Measurements from ENCODE around the gene RGS10.

RGS10 gene

DNA sequence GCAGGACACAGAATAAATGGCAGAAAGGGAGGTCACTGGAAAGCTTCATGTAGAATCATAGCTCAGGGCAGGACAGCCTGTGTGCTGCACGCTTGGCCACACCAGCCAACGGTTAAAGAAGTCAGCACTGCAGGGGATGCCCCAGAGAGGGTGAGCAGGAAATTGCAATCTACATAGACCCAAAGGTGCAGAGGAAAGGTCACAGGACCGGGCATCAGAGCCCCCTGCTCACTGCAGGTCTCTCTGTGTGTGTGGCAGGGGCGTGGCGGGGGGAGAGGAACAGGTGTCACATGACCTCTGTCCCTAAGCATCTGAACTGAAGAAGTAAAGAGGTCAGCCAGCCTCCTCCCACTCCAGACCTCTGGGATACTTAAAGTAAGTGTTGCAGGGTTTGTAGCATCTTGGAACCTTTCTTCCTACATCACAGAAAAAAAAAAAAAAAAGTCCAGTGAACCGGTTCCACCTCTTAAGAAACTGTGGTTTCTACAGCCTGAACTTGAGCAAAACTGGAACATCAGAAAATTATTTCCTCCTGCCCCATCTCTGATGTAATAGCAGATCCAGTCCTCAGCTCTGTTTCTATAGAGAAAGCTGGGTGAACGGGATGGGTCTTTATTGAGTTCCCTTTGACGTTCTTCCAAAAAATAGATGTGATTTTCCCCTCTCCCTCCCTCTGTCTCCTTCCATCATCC lies 64.3 kb downstream of the RGS10 start:
- H3K4me3 ChIP-seq (ENCODE audit: low read depth, low read length), result no peak overlapping the region

DNA sequence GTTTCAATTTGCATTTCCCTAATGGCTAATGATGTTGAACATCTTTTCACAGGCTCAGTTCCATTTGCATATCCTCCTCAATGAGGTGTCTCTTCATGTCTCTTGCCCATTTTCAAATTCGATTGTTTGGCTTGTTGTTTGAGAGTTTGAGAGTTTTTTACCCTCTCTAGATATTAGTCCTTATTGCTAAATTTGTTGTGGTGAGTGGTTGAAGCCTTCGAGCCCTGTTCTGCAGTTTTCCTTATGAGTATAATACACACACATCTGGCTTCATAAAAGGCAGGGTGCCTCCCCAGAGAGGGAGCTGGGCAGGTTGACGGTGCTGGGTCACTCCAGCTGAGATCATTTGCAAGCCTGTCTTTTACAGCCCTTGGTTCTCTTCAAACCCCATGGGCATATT lies 65.1 kb downstream of the RGS10 start:
- CTCF ChIA-PET, result interaction anchor here (2.4 kb wide), 1 partner anchor 12 kb away, joined by 10 read pairs; no protein-coding TSS in a partner anchor
- POLR2A ChIA-PET, result no interaction called here

More for the DNA sequence above, 64.3 kb downstream of the RGS10 start:
- no peak for TF ChIP-seq ZNF747 (tag by site-specific recombination; IDR thresholded peaks at IDR 0.05)
- TF ChIP-seq MZF1 (tag by site-specific recombination; IDR thresholded peaks at IDR 0.05; ENCODE audit: borderline replicate concordance), result no peak
- TF ChIP-seq, protein P1, sequence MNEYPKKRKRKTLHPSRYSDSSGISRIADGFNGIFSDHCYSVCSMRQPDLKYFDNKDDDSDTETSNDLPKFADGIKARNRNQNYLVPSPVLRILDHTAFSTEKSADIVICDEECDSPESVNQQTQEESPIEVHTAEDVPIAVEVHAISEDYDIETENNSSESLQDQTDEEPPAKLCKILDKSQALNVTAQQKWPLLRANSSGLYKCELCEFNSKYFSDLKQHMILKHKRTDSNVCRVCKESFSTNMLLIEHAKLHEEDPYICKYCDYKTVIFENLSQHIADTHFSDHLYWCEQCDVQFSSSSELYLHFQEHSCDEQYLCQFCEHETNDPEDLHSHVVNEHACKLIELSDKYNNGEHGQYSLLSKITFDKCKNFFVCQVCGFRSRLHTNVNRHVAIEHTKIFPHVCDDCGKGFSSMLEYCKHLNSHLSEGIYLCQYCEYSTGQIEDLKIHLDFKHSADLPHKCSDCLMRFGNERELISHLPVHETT (tag by site-specific recombination; IDR thresholded peaks at IDR 0.05), result no peak
- TF ChIP-seq ZNF600 (tag by site-specific recombination; IDR thresholded peaks at IDR 0.05), result no peak
- TF ChIP-seq, protein P2, sequence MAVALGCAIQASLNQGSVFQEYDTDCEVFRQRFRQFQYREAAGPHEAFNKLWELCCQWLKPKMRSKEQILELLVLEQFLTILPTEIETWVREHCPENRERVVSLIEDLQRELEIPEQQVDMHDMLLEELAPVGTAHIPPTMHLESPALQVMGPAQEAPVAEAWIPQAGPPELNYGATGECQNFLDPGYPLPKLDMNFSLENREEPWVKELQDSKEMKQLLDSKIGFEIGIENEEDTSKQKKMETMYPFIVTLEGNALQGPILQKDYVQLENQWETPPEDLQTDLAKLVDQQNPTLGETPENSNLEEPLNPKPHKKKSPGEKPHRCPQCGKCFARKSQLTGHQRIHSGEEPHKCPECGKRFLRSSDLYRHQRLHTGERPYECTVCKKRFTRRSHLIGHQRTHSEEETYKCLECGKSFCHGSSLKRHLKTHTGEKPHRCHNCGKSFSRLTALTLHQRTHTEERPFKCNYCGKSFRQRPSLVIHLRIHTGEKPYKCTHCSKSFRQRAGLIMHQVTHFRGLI (tag by site-specific recombination; IDR thresholded peaks at IDR 0.05), result no peak
- TF ChIP-seq ZNF10 (tag by site-specific recombination; IDR thresholded peaks at IDR 0.05), result no peak
- ChIA-PET POLR2A (no interaction called here), CTCF (interaction anchor here (0.6 to 2.4 kb wide), 5 partner anchors 11 to 283 kb away, joined by 3 to 10 read pairs (median 3); no protein-coding TSS in a partner anchor)
- no peaks in the 10 kb centered on the region for H3K4me1 ChIP-seq (ENCODE audit: control insufficient read depth, insufficient read depth, low read length)
- H3K27ac ChIP-seq (ENCODE audit: extremely low read depth, low read depth, low read length), result no peak overlapping the region
- H3K36me3 ChIP-seq (ENCODE audit: control insufficient read depth in 2 of 2, insufficient read depth in 1 of 2, low read length in 2 of 2), result no peaks in the 10 kb centered on the region
- no peaks in the 10 kb centered on the region for H3K9me3 ChIP-seq (ENCODE audit: control insufficient read depth, insufficient read depth, low read depth, low read length)

More for the DNA sequence above, 65.1 kb downstream of the RGS10 start:
- no peaks in the 10 kb centered on the region for H3K36me3 ChIP-seq (ENCODE audit: control insufficient read depth in 2 of 2, insufficient read depth in 1 of 2, low read length in 2 of 2)
- H3K27ac ChIP-seq (ENCODE audit: extremely low read depth, low read depth, low read length), result no peak overlapping the region
- TF ChIP-seq ZFP3 (tag by site-specific recombination; IDR thresholded peaks at IDR 0.05; ENCODE audit: low read depth), result no peak
- no peak for TF ChIP-seq ZNF114 (tag by site-specific recombination; IDR thresholded peaks at IDR 0.05)
- no peak for TF ChIP-seq ZNF292 (tag by site-specific recombination; IDR thresholded peaks at IDR 0.05; ENCODE audit: borderline replicate concordance, low read depth)
- no peak for TF ChIP-seq ZNF426 (tag by site-specific recombination; IDR thresholded peaks at IDR 0.05)
- TF ChIP-seq GLIS1 (tag by site-specific recombination; IDR thresholded peaks at IDR 0.05), result no peak
- TF ChIP-seq, protein P3, sequence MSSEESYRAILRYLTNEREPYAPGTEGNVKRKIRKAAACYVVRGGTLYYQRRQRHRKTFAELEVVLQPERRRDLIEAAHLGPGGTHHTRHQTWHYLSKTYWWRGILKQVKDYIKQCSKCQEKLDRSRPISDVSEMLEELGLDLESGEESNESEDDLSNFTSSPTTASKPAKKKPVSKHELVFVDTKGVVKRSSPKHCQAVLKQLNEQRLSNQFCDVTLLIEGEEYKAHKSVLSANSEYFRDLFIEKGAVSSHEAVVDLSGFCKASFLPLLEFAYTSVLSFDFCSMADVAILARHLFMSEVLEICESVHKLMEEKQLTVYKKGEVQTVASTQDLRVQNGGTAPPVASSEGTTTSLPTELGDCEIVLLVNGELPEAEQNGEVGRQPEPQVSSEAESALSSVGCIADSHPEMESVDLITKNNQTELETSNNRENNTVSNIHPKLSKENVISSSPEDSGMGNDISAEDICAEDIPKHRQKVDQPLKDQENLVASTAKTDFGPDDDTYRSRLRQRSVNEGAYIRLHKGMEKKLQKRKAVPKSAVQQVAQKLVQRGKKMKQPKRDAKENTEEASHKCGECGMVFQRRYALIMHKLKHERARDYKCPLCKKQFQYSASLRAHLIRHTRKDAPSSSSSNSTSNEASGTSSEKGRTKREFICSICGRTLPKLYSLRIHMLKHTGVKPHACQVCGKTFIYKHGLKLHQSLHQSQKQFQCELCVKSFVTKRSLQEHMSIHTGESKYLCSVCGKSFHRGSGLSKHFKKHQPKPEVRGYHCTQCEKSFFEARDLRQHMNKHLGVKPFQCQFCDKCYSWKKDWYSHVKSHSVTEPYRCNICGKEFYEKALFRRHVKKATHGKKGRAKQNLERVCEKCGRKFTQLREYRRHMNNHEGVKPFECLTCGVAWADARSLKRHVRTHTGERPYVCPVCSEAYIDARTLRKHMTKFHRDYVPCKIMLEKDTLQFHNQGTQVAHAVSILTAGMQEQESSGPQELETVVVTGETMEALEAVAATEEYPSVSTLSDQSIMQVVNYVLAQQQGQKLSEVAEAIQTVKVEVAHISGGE (tag by site-specific recombination; conservative IDR thresholded peaks at IDR 0.05; ENCODE audit: low read depth), result no peak
- TF ChIP-seq ZNF530 (tag by site-specific recombination; IDR thresholded peaks at IDR 0.05; ENCODE audit: low read depth), result no peak
- TF ChIP-seq, protein P2 (tag by site-specific recombination; IDR thresholded peaks at IDR 0.05), result no peak
- no peak for TF ChIP-seq YY2 (tag by site-specific recombination; IDR thresholded peaks at IDR 0.05)
- TF ChIP-seq, protein P4, sequence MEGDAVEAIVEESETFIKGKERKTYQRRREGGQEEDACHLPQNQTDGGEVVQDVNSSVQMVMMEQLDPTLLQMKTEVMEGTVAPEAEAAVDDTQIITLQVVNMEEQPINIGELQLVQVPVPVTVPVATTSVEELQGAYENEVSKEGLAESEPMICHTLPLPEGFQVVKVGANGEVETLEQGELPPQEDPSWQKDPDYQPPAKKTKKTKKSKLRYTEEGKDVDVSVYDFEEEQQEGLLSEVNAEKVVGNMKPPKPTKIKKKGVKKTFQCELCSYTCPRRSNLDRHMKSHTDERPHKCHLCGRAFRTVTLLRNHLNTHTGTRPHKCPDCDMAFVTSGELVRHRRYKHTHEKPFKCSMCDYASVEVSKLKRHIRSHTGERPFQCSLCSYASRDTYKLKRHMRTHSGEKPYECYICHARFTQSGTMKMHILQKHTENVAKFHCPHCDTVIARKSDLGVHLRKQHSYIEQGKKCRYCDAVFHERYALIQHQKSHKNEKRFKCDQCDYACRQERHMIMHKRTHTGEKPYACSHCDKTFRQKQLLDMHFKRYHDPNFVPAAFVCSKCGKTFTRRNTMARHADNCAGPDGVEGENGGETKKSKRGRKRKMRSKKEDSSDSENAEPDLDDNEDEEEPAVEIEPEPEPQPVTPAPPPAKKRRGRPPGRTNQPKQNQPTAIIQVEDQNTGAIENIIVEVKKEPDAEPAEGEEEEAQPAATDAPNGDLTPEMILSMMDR (tag by site-specific recombination; IDR thresholded peaks at IDR 0.05), result no peak
- TF ChIP-seq ZNF658 (tag by site-specific recombination; IDR thresholded peaks at IDR 0.05), result no peak
- no peak for TF ChIP-seq ZNF785 (tag by site-specific recombination; IDR thresholded peaks at IDR 0.05)
- no peak for TF ChIP-seq ZNF112 (tag by site-specific recombination; IDR thresholded peaks at IDR 0.05)
- no peak for TF ChIP-seq ZNF837 (tag by site-specific recombination; IDR thresholded peaks at IDR 0.05)
- TF ChIP-seq KLF9 (tag by site-specific recombination; IDR thresholded peaks at IDR 0.05; ENCODE audit: low read depth), result no peak
- TF ChIP-seq, protein P5, sequence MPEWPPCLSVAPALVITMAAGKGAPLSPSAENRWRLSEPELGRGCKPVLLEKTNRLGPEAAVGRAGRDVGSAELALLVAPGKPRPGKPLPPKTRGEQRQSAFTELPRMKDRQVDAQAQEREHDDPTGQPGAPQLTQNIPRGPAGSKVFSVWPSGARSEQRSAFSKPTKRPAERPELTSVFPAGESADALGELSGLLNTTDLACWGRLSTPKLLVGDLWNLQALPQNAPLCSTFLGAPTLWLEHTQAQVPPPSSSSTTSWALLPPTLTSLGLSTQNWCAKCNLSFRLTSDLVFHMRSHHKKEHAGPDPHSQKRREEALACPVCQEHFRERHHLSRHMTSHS (tag by site-specific recombination; IDR thresholded peaks at IDR 0.05), result no peak
- no peak for TF ChIP-seq BCL11B (tag by site-specific recombination; IDR thresholded peaks at IDR 0.05; ENCODE audit: low read depth)
- TF ChIP-seq SCRT1 (tag by site-specific recombination; IDR thresholded peaks at IDR 0.05; ENCODE audit: borderline replicate concordance), result no peak
- no peak for TF ChIP-seq ZNF248 (tag by site-specific recombination; IDR thresholded peaks at IDR 0.05)
- H3K9me3 ChIP-seq (ENCODE audit: control insufficient read depth, insufficient read depth, low read depth, low read length), result no peaks in the 10 kb centered on the region
- H3K4me3 ChIP-seq (ENCODE audit: low read depth, low read length), result no peak overlapping the region
- no peaks in the 10 kb centered on the region for H3K4me1 ChIP-seq (ENCODE audit: control insufficient read depth, insufficient read depth, low read length)

All from HEK293 (cell line).